Measurements from ENCODE around the gene LRRC72.
"Not testable (repeated sequence)": the region's sequence is repeated elsewhere in the genome, so short reads cannot be mapped to it uniquely, and the experiment has no call there.

LRRC72 gene

DNA sequence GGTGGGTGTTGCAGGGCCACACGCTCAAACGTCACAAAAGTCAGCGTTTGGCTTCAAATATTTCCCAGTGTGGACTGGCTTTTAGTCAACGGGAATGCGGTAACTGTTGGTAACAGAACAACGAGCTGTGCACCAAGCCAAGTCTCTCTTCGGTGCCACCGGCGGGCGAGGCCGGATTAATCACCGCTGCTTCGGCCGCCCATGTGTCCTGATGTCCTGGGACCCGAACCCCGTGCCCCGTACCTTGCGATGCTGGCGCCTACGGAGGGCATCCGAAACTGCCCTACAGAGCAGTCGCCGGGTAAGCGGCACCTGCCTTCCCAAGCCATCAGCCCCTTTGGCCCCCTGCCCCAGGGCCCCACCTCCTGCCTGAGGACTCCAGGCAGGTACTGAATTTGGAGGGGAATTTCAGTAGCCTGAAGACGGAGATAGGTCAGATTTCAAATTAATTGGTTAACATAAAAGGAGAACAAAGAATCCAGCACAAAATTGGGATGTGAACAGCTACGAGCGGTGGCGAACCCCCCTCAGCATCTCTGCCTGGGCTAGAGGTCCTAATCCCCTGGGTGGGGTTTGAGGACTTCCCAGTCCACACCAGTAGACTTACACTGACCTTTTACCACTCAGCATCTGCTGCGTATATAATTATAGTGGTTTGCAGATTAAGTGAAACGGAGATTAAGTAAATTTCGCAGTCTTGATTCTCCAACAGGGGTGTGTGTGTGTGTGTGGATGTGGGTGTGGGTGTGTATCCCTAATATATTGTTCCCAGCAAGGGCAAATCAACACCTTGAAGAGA, at the start of gene LRRC72:
LRRC72 (plus strand) TSS at position 84 of the 799 bp plus-strand sequence; CDS start at position 212, 128 bp downstream.
- no peak for DNase-seq (ENCODE audit: low spot score)

DNA sequence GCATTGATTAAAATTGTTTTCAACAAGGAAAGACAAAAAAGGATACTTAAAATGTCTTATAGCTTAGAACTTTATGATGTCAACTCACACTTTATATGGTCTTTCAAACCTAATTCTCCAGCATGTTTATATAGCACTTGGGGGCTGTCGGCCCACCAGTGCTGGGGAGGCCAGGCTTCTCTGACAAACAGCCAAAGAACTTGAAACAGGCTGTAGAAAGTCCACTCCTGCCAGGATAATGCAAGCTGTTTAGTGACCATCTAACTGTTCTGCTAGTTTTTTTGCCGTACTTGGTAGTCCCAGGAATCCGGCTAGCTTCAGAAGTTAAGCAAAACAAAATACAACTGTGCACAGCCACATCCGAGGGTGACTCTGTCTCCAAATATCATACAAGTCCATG, 47.5 kb upstream of the LRRC72 start:
- DNase-seq (ENCODE audit: low spot score), result no peak

DNA sequence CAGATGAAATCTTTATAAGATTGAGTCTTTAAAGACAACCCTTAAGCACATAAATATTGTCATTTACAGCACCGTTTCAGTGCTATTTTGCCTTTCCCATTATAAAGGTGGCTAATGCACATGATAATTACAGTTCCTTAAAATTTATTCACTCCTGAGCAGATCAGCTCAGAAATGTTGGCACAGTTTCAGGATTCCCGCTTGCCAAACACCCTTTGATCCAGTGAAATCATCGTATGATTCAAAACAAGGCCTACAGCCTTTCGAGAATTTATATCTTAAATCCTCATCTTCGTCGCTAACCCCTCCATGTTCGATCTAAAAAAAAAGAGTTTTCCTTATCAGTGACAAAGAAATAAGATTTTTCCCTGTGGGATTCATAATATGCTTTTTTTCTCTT, 47.0 kb upstream of the LRRC72 start:
- no peak for DNase-seq (ENCODE audit: low spot score)

DNA sequence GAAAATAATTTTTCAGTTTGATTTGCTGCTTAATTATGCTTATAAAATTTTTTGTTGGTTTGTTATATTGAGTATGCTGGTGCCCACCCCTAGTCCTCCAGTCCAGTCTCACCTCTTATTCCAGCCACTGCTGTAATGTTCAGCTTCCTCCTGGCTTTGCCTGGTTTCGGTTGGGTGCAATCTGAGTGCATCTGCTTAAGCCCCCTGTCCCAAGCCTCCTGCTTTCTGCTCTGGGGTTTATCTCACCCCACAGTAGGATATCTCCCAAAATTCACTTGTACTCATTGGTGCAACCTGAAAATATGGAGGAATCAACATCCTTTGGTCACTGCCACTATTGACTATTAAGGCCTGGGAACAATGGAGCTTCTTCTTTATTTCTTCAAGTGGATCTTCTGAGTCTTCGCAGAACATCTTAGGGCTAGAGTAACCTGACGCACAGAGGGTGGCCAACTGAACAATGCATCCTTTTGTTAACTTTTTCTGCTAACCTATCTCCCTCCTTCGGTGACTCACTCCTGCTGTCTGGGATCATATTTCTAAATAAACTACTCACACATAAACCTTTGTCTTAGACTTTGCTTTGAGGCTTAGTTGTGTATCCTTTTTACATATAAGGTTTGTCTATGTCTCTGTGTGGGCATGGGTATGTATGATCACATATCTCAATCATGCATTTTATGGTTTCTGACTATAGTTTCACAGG, 42.0 kb upstream of the LRRC72 start:
- no peak for DNase-seq (ENCODE audit: low spot score)

DNA sequence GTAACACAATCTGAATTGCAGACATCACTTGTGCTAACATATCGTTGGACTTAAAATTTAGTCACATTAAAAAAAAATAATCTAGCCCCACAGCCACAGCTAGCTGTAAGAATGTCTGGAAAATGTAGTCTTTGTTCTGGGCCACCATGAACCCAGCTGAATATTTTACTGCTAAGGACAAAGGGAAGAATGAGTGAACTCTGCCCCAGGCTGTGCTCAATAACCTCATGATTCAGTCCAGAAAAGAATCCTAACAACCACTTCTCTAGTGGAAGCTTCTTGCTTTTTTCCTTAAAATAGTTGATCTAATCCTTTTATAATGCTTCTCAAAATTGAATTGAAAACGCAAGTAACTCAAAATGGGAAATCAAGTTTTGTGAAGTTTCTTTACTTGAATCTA, 35.5 kb upstream of the LRRC72 start:
- DNase-seq (ENCODE audit: low spot score), result no peak

DNA sequence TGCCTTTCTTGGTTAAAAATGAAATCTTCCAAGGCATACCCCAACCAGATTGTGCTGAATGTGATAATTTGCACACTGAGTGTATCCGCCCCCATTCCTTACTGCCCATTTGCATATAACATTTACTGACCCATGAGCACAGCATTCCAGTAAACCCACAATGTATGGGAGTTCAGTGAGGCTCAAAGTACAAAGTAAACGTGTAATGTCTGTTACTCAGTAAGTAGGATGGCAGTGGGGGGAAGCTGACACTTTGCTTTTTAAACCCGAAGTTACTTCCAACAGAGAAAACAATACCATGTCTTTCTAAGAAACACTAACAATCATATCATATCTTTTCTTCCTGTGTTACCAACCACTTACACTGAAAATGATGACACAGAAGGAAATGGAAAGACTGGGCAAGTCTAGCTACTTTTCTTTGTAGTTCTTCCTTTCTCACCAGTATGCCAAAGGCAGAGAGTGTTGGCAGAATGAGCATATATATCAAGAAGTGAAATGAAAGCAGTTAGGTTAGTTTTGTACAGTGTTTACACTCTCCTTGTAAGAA, 34.0 kb upstream of the LRRC72 start:
- no peak for DNase-seq (ENCODE audit: low spot score)

DNA sequence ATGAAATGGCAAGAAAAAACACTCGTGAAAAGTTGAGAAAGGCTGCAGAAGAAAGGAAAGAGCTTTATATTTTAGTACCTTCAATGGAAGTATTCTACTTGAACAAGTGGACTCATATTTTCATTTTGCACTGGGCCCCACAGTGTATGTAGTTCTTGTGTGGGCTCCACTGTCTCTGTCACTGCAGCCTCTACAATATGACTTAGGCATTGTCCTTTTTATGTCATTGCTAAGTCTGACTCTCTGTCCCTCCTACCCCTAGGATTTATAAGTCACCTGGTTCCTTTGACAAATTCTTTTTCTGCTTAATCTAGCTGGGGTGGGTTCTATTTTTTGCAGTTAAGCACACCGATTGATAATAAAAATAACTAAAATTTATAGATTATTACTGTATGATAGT, 33.4 kb upstream of the LRRC72 start:
- no peak for DNase-seq (ENCODE audit: low spot score)

DNA sequence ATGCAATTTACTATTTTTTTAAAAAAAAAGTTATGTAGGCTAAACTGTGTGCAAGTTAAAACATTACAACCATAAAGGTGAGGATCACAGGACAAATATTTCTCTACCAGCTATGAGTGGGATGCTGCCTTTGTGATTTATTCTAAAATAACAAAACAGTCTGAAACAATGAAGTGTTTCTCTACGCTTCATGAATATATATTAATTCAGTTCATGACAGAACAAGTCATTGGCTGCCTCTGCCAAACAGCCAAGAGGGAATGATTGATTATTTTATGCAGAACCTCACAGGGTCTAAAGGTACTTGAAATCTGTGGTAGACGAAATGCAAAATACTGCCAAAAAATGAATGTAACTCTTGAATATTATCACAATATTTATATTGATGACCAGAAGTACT, 32.1 kb upstream of the LRRC72 start:
- no peak for DNase-seq (ENCODE audit: low spot score)

DNA sequence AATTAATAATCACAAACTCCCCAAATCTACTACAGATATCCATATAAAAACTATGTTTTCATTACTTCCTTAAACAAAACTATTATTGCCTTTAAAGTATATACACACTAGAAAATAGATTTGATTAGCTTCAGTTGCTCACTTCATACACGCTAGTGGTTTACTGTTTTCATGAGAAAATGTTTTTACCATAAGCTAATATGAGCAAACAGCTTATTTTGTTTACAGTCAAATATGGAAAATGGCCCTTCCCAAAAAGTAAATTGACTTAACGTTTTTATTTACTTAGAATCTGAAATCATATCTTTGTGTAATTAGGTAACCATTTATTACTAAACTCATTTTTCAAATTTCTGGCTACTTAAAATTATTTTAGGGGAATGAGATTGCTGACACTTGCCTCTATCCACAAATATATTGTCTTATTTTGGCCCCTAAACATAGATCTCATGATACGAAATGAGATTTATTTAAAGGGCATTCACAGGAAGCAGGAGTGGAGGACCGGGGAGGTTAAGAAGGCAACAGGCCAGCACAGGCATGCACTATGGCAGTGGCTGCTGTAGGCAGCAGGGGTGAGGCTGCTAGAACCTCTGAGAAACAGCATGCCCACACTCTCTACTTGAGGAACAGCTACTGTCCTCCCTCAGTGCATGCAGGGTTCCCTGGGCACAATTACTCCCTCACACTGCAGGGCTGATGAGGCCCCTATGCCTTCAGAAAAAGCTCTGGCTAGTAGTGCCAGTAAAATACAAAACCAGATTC, 31.5 kb upstream of the LRRC72 start:
- DNase-seq (ENCODE audit: low spot score), result no peak

DNA sequence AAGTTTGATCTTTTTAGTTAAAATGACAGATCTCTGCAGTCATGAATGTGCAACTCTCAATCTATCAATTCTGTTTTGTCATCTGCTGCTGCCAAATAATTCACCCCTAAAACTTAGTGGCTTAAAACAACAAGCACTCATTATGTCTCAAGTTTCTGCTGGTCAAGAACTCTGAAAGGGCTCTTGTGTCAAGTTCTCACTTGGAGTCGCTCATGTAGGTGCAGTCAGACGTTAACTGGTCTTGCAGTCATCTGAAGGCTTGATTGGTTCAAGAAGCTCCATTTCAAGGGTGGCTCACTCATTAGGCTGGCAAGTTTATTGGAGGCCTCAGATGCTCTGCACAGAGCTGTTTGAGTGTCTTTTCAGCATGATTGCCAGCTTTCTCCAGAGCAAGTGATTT, 28.5 kb upstream of the LRRC72 start:
- no peak for DNase-seq (ENCODE audit: low spot score)

DNA sequence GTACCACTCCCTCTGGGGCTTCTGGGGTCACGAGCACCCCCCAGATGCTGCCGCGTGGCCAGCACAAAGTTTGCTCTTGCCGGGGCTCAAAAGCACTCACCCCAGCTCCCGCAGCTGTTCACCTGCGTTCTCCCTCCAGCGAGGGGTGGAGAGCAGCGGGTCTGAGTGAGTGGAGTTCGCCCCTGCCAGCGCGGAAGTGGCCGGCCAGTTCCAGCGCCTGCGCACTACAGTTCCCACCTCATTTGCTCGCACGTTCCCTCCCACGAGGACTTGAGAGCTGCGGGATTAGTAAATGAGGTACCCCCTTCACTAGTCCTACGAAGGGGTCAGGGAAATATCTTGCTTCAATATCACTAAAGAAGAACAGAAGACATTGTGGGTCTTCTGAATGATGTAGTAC, 24.3 kb upstream of the LRRC72 start:
- no peak for DNase-seq (ENCODE audit: low spot score)

DNA sequence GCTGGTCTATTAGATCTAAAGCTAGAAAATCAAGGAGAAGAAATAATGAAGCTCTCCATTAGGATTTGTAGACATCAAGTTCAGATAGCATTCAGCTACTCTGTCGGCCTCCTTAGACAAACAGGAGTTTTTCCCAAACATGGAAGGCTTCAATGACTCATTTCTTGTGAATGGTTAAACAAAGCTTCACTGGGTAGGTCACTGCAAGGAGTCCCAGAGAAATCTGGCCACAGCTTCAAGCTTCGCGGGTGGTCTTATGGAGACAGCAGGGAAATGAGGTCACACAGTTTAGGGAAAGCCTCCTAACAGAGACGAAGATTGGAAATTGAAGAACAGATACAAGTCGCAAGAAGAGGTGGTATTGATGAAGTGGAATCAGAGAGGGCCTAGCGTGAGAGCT, 22.6 kb upstream of the LRRC72 start:
- peak; percentile 35 for DNase-seq (ENCODE audit: low spot score)

DNA sequence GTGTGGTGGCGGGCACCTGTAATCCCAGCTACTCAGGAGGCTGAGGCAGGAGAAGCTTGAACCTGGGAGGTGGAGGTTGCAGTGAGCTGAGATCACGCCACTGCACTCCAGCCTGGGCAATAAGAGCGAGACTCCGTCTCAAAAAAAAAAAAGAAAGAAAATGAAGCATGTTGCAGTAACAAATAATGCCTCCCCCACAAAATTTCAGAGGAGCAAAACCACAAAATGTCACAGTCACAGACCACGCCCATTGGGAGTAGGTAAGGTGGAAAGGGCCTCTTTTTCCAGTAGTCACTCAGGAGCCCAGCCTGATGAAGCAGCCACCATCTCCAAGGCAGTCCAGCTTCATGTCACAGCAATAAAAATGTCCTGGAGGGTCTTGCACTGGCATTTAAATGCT, 20.2 kb upstream of the LRRC72 start:
- DNase-seq (ENCODE audit: low spot score), result not testable (repeated sequence)

DNA sequence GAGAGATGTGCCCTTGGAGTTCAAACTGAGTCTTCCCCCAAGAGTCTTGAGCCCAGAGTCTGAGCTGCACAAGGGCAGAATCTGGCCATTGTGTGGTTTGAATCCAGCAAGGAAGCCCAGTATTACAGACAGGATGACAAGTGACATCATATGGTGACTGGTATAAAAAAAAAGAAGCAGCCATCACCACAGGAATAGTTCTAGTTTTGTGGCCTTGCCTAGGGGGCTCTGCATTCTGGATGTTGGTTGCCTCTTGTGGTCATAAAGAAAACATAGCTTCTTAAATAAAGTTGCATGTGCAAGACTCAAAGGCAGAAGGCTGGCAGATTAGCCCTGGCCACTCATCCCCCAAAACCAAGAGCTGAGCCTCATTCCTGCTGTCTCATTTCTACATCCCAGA, 16.8 kb upstream of the LRRC72 start:
- no peak for DNase-seq (ENCODE audit: low spot score)

DNA sequence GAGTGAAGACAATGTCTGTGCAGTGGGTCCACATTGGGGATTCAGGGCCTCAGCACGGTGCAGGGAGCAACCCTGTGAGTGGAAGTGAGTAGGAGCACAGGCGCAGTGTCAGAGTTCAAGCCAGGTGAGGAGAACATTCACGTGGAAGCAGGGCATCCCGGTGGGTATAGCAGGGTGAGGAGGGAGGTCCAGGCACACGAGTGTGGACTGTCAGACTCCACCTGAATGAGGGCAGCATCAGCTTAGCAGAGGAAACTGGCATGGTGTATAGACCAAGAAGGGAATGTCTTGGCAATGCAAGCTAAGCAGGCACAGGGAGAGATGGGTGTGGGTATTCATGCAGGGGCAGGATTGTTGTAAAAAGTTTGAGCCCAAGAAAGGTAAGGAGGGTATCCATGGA, 15.3 kb upstream of the LRRC72 start:
- DNase-seq (ENCODE audit: low spot score), result no peak

DNA sequence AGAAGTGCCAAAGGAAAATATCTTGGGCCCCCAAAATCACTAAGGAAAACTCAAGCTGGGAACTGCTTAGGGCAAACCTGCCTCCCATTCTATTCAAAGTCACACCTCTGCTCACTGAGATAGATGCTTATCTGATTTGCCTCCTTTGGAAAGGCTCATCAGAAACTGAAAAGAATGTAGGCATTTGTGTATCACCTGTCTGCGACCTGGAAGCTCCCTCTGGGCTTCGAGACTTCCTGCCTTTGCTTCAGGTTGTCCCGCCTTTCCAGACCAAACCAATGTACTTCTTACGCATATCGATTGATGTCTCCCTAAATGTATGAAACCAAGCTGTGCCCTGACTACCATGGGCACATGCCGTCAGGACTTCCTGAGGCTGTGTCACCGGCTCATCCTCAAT, 14.5 kb upstream of the LRRC72 start:
- no peak for DNase-seq (ENCODE audit: low spot score)

DNA sequence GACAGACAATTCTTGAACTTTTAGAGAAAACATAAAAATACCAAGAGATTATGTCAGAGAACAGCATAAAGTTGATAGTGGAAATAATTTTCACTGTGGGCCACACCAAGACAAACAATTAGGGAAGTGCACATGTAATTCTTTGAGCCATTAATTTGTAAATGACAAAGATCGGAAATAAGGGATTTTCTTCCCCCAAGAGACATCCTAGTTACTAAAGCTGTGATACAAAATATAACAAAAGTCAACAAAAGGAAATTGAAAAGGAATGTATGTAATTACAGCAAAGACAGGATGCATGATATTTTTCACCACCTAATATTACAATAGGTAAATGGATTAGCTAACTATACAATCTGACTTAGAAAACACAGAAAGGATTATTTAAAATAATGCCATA, 12.4 kb upstream of the LRRC72 start:
- no peak for DNase-seq (ENCODE audit: low spot score)

DNA sequence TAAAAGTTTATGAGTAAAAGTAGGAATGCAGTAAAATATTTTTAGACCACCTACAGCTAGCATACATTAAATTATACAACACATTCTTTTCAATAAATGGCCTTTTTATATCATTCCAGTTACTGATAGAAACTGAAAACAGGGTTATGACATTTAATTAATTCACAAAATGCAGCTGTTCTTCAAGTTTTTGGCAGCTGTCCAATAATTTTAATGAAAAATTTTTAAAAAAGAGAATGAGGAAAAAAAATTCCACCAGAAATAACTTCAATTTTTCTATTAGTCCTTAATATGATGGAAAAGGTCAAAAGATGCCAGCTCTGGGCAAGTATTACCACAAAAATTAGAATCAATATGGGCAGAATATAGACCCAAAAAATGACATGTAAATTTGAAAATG, 11.9 kb upstream of the LRRC72 start:
- DNase-seq (ENCODE audit: low spot score), result no peak

DNA sequence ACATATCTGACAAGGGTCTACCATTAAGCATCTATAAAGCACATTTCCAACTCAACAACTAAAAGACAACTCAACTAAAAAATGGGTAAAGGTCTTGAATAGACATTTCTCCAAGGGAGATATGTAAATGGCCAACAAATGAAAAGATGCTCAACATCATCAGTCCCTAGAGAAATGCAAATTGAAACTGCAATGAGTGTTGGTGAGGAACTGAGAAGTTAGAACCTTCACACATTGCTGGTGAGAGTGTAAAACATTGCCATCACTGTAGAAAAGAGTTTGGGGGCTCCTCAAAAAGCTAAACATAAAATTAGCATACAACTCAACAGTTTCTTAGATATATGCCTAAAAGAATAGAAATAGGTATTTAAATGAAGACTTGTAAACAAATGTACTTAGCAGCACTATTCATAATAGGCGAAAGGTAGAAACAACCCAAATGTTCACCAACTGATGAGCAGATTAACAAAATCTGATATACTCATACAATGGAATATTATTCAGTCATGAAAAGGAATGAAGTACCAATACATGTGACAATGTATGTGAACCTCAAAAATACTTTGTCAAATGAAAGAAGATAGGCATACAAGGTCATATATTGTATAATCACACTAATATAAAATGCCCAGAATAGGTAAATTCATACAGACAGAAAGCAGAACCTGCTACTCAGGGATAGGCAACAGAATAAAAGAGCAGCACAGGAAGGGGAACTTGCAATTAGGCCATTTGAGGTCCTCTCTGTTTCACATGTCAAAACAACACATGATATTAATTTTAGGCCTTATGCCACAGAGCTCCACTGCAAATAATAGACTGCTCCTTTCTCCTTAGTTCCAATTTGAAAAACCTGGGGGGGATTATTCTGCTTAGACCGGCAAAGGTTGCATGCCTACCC, 10.6 kb upstream of the LRRC72 start:
- DNase-seq (ENCODE audit: low spot score), result no peak

DNA sequence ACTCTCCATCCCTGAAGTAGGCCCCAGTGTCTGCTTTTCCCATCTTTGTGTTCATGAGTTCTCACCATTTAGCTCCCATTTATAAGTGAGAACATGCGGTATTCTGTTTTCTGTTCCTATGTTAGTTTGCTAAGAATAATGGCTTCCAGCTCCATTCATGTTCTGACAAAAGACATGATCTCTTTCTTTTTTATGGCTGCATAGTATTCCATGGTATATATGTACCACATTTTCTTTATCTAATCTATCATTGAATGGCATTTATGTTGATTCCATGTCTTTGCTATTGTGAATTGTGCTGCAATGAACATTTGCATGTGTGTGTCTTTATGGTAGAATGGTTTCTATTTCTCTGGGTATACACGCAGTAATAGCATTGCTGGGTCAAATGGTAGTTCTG, 6.6 kb upstream of the LRRC72 start:
- DNase-seq (ENCODE audit: low spot score), result not testable (repeated sequence)

DNA sequence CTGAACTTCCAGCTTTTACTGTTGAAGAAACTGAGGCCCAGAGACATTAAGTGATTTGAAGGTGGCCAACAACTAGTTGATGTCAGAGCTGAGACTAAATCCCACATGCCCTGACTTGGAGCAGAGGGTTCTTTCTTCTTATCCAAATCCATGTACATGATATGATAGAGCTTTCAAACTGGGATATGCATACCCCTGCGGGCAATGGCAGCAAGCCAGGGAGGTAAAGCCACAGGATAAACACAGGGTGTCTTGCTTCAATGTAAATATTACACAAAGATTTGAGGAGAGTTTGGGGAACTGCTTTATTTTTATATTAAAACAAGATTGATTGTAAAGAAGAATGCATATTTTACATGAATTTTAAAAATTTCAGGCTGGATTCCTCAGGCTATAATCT, 2.3 kb upstream of the LRRC72 start:
- no peak for DNase-seq (ENCODE audit: low spot score)

DNA sequence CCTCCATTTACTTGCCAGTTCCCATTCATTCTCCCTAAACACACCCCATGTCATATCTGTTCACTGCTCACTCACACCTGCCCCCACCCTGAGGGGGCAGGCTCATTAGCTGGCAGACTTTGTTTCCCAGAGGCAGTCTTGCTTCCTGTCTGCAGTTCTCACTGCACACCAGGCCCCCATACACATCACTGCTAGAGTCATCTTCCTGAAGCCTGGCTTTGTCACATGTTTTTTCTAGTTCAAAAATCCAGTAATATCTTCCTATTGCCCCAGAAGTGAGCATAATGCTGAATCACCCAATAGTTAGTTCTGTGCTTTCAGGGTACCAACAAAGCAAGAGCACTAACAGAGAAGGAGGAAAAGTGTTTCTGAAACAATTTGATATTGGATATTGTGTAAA, 1.9 kb downstream of the LRRC72 start:
- no peak for DNase-seq (ENCODE audit: low spot score)

Measured in AG08396 (cell line).